CD4-positive, alpha-beta T cell treated with Interleukin-17A for 4 hours (primary cell): ENCODE results near the gene TRIM3.

Experiments
- DNase-seq: peaks from one replicate; pipeline ENCODE4 v3.0.0-alpha.2; 2020; ENCODE audit warnings: mixed read lengths

Gene TRIM3

DNA sequence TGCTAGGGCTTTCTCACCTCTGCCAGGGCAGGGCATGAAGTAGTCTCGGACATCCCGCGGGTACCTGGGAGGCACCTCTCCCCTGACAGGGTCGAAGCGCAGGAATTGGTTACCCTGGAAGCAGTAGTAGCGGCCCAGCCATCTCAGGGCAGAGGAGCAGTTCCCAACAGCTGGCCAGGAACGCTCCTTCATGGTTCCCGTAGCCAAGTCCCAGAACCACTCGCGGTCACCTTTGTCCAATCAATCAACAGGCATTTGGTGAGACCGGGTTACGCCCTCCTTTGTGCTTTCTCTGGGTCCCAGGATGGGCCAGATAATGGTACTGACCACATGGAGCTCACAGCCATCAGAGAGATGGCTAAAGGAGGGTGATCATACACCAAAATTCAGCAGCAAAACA is 36.3 kb downstream of the TRIM3 start:
- DNase-seq = no peak

DNA sequence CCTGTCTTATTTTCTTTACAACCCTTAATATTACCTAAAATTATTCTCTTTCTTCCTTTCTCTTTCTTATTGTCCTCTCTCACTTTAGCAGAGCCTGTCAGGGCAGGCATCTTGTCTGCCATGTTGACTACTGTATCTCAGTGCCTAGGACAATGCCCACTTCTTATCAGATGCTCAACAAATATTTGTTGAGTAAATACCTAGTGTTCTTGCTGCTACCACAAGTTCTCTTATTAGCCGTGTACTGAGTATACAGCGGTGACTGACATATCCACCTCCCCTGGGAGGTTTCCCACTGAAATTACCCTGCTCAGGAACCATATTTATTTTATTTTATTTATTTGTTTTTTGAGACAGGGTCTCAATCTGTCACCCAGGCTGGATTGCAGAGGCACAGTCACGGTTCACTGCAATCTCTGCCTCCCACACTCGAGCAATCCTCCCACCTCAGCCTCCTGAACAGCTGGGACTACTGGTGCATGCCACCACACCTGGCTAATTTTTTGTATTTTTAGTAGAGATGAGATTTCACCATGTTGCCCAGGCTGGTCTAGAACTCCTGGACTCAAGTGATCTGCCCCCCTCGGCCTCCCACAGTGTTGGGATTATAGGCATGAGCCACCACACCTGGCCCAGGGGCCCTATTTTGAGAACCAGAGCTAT is 39.6 kb downstream of the TRIM3 start:
- no peak for DNase-seq

DNA sequence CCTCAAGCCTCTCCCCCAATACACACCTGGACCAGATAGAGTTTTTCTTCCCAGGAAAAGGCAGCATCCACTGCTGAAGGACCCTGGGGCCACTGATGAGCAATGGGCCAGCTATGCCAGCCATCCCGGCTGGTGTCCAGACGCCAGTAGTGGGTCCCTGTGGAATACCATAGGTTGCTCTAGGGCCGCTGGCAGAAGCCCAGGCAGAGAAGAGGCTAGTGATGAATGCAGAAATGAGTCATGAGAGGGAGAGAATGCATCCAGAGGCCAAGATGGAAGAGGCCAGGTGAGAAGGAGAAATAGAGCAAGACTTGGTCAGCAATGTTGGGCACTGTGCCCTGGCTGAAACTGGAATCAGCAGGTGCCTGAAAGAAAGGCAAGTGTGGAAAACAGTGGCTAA is 41.9 kb downstream of the TRIM3 start:
- DNase-seq = no peak

DNA sequence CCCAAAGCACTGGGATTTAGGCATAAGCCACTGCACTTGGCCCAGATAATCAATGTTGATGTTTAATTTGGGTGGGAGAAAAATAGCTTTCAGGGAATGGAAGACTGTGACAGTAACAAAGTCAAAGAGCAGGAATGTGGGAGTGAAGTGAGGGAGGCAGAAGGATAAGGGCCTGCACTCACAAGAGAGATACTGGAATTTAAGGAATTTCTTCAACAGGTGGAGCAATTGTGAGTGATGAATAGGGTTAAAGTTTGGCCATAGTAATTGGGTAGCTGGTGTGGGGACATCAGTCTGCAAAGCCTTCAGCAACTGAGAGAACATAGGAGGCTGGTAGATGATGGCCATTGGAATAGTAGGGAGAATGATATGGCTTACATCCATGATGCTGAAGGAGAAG is 46.2 kb downstream of the TRIM3 start:
- DNase-seq = no peak

DNA sequence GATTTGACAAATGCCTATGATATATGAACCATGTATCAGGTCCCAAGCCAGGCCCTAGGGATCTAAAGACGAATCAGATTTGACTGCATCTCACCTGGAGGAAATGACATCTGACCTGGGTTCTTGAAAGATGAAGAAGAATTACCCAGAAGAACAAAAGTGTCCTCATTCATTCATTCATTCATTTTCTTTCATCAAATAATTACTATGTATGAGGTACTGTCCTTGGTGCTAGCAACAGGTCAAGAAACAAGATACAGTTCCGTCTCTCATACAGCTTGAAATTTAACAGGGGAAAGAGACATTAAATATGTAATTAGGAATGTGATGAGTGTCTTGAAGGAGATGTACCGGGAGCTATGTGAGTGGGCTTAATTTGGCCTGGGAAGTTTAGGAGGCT is 53.1 kb downstream of the TRIM3 start:
- no peak for DNase-seq

DNA sequence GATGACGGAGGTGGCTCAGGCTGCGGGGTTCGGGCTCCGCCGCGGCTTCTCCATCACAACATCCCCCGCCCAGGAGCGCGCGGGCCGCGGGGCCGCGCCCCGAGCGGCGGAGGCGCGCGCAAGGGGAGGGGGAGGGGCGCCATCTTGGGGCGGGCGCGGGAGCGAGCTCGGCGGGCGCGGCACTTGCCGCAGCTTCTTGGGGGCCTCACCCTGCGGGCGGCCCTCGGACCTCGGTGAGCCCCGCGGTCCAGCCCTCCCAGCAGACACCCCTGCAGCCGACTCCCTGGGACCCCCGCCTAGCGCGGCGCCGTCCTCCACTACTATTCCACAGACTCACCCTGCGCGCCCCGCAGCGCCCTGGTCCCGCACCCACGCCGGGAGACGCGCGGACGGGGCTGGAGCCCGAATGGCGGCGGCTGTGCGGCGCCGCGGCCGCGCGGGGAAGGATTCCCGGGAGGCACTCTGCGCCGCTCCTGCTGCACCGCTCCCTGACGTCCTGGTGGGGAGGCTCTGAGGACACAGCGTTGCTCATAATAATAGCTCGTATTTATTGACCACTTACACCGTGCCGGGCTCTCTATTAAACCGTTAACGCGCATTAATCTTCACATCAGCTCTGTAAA is 54.6 kb downstream of the TRIM3 start, which contains the start of gene APBB1:
Gene APBB1 (minus strand): TSS at position 86 of the 623 bp plus-strand sequence. CDS start 7,747 bp downstream, outside the sequence.
- peak; percentile 85 for DNase-seq

DNA sequence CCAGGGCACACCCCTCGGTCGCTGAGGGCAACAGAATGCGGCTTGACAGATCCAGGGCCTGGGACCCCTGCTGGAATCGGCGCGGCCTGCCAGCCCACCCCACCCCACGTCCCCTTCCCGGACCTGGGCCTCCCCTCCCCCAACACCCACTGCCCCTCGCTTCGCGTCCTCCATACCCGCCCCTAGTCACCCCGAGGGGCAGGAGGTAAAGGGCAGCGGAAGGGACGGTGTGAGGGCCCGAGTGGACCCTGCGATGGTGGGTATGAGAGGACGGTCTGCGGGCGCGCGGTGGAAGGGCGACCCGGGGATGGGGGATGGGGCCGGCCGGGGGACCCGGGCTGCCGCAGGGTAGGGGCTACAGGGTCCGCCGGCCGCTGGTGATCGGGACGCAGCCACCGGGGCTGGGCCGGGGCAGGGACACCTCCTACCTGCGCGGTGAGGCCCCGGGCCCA is 55.2 kb downstream of the TRIM3 start:
- peak; percentile 42 for DNase-seq

DNA sequence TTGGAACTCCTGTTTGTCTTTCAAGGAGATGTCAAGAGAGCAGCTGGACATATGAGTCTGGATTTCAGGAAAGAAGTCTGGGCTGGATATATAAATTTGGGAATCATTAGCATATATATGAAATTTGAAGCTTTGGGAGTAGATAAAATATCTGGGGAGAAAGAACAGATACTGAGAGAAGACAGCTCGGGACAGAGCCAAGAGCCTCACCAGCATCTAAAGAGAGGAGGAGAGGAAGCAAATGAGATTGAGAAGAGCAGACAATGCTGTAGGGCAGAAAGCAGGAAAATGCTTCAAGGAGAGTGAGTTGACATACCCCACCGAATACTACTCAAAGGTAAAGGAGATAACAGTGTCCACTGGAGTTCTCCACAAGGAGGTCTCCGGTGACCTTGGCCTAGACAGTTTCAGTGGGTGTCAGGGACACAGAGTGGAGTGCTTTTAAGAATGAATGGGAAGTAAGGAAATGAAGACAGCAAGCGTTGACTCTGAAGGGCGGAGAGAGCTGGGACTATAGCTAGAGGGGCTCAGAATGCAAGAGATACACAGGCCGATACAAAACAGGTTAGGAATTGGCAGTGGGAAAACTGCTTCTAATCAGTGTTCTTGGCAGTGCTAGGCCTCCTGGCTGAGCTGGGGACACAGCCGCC is 55.7 kb downstream of the TRIM3 start:
- DNase-seq = no peak

DNA sequence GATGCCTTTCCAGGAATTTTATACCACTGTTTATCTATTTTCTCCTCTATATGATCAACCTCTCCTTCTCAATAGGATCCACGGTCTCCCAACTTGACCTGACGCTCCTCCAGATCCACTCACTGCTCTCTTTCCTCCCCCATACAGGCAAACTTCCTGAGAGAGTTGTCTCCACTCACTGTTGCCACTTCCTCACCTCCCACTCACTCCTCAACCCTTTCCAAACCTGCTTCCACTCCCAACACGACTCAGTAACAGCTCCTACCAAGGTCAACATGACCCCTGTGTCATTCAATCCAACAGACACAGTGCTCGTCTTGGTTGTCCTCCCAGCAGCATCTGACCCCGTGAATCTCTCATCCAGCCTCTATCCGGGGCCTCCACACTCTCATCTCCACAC is 57.9 kb downstream of the TRIM3 start:
- no peak for DNase-seq

DNA sequence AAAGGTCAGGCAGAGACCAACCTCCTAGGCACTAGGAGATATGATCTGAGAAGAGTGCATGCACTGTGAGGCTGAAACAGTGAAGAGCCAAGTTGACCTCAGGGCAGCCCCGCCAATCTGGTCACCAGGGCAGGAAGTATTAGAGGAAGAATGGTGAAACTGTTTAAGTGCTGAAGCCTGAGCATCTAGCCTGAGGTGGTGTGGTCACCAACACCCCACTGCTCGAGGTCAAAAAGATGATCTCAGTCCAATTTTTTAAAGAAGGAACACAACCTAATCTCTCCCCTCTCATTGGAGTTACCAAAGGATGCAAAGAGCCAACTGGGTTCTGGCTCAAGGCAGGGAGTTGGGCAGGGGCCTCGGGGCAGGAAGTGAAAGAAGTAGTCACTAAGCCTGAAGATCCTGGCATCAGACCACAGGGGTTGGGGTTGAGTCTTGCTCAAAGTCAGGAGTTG is 58.8 kb downstream of the TRIM3 start:
- DNase-seq = peak; percentile 48

DNA sequence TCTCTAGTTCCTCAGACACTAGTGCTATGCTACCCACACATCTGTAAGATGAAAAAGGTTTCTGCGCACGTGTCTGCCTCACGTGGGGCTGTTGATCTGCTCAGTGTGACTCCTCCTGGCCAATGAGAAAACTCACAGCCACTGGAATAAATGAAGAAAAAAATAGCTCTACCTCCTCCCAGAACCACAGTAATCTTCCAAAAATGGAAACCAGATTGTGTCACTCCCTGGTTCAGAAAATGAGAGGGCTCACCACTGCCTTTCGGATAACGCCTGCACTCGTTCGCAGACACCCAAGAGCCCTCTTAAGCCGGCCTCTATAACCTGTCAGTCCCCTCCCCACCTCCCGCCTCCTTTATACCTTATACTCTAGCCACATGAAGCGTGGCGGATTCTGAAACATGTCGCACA is 59.9 kb downstream of the TRIM3 start:
- DNase-seq = peak; percentile 79

DNA sequence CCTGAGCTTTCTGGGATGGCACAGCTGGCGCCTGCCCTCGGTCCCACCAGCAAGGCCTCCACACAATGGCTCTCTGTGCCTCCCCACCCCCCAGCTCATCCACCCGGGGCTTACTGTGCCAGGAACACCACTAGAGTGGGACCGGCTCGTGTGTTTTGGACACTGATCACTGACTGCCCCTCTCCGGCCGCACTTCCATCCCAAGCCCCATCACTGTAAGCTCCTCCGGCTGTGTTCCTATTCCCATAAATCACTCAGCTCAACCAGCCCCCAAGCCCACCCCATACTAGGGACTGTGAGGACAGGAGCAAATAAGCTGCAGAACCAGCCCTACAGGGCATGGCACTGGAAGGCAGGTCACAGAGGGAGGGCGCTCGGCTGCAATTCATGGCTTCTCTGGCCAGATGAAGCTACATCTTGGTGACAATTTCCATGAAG is 62.1 kb downstream of the TRIM3 start:
- no peak for DNase-seq

DNA sequence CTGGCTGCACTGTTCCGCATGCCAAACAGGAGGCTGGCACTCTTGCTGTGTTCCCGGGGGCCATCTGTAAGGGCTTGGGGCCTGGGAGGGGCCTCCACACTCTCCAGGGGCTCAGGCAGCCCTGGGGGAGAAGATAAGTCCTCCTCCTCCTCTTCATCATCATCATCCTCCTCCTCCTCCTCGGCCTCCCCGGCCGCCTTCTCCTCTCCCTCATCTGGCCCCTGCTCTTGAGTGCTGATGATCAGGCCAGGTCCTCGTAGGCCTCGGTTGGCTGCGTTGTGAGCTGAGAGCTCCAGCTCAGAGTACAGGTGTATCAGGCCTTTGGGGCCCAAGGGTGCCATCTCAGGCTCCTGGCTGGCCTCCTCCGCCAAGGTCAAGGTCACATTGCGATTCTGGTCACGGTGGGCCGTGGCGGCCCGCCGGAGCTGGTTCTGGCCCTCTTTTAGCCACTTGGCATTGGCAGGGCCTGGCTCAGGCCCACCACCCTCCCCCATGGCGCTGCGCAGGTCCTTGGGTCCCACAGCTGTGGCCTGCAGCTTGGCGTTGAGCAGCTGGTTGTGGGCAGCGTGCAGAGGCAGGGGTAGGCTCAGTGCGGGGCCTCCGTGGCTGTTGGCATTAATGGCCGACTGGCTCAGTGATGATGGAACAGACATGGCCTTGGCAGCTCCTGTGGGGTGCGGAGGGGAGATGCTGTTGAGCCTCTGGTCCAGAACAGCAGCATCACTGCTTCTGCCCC is 62.9 kb downstream of the TRIM3 start:
- DNase-seq = no peak

DNA sequence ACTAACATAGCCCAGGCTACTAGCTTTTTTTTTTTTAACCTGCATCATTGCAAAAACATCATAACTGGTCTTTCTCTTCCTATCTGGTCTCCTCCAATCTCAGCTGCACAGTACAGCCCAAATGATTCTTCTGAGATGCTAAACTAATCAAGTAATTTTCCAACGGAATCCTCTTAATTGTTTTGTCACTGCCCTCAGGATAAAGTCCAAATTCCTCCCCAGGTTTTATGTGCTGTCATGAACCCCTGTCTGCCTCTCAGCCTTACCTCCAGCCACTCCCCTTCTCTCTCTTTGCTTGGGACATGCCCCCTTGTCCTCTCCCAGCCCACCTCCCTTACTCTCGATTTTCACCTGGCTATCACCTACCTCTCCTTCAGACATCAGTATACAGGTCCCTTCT is 67.4 kb downstream of the TRIM3 start:
- DNase-seq = no peak

DNA sequence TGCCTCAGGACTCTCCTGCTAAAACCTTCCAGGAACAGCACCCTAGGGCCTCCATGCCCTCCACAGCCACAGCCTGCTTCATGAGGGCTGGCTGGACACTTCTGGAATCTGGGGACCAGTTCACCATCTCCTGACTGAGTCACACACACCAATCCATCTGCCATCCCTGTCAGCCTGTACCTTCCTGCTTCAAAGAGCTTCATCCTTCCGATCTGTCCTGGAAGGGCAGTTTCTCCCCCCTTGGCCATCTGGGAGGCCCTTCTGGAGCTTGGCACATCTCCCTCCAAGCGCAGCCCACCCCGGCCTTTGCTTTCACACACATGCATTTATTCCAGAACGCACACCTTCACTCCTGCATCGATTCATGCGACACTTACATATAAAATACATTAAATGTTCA is 67.9 kb downstream of the TRIM3 start:
- DNase-seq = no peak

DNA sequence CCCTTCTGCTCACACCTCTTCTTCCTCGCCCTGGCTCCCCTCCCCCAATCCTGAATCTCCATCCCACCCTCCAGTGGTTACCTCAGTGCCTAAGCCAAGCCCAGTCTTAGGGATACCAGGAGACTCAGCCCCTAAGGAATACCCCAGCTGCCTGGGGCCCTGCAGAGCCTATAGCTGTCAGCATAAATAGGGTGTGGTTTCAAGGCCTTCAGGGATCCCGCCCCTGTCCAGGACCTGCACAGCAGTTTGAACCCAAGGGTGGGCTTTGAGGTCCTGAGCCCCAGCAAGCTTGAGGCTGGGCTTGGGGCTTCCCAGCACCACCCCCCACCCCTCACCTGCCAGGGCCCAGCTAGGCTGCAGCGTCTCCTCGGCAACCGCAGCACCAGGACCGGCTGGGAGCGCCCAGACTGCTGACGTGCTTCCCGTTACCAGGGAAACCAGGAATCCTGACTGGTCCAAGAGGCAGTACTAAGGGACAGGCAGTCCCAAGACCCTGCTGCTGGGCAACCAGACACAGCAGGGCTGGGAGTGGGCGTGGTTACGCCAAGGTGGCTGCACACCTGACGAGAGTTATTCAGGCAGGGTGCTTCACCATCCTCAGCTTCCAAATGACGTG is 68.6 kb downstream of the TRIM3 start:
- peak; percentile 27 for DNase-seq

DNA sequence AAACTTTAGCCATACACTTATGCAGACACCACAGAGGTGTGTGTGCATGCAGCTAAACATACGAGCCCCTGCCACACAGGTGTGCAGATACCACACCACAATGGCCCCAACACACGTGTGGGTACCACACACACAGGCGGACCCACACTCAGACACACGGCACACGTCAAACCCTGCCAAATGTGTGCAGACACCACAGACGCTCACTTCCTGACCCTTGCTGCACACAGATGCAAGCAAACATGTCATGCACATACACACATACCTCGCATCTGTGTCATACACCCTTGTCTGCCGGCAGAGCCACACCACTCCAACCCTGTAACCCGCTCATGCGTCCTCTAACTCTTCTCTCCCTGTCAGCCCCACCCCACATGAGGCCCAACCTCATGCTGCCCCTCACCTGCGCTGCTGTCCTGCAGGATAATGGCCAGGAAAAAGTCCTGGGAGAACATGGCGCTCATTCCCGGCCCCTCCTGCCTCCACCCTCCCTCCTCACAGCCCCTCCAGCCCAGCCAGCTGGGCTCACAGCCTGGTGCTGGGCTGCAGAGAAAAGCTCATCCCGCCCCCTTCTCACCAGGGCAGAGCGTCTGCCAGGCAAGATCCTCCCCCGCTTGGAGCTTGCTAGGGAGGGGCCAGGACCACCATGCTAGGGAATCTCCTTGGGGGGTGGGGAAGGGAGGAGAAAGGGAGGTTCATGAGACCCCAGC is 69.2 kb downstream of the TRIM3 start:
- DNase-seq = peak; percentile 76

DNA sequence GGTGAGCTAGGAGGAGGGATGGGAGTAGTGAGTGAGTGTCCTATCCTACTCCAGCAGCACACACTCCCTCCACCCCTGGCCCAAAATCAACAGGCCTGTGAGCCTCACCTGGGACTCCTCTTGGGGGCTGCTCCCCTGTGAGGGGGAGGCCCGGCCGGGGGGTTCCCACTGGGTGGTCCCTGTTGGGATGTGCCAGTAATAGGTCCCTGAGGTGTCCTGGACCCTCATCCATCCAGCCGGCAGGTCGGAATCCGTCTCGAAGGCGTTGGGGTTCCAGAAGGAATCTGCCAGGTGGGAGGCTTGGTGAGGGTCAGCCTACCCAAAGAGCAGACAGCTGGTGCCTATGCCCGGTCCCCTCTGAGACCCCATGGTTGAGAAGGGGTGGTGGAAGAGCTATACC is 70.2 kb downstream of the TRIM3 start:
- no peak for DNase-seq

DNA sequence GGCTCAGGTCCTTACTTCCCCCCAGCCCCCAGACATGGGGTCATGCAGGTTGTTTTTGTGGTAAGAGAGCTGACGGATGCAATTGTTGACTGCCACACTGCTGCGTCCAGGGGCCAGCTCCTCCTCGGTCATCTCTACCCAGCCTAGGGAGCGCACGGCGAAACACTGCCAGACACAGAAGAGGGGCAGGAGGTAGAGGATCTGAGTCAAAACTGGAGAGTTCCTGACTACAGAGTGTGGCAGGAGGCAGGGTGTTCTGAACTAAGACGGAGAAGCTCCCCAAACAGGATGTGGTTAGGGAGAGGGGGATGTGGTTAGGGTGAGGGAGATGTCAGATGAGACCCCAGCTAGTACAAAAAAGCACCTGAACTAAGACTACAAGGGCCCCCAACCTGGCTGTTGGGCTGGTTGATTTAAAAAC is 71.2 kb downstream of the TRIM3 start:
- DNase-seq = peak; percentile 80

DNA sequence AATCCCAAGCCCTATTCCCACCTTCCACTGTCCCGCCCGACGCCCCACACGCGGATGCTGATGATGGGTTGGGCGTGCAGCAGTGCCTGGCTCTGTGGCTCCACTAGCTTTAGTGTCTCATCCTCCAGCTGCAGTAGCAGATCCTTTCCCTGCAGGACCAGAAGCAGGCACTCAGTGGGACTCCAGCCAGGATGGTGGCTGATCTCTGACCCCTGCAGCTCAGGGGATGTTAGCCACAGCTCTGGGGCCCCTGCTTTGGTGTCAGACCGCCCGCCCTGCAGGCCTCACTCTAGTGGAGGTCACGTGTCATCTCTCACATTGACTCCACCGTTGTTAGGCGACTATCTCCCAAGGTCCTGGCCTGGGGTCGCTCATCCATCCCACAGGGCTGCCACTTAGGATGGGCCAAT is 71.7 kb downstream of the TRIM3 start:
- peak; percentile 50 for DNase-seq

DNA sequence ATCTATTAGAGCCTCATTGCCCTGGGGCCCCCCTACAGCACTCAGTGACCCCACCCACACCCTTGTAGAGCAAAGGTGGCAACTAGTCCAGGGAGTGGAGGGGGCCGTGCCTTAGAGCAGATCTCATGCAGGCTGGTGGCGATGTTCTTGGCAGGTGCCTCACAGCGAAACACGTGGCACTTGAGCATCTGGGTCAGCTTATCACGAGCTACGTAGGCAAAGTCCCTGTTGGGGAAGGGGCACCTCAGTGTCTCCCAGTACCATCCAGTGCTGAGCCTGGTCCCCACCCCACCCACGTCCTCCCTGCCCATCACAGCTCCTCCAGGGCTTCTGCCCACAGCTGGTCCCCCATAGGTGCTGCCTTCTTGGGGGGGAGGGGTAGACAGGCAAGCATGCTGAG is 72.3 kb downstream of the TRIM3 start:
- DNase-seq = no peak
